IPS-18c (cell line): ENCODE results near the gene ENOX1.

Experiments
- H3K4me3 ChIP-seq: 2 replicates; pipeline ENCODE4 v1.7.0; 2013; ENCODE audit warnings: low read depth, mild to moderate bottlenecking, low read length, moderate library complexity; ENCODE audit not compliant: insufficient read depth
- H3K9me3 ChIP-seq: one replicate; pipeline ENCODE4 v1.6.1; 2013; ENCODE audit warnings: mild to moderate bottlenecking, low read length, moderate library complexity; ENCODE audit not compliant: control insufficient read depth, insufficient read depth

The ENOX1 gene

GRCh38 chr13:43720780-43721397 is 65.9 kb downstream of the ENOX1 start:
- H3K4me3 ChIP-seq, result no peak overlapping the region

GRCh38 chr13:43698758-43699157 is 88.0 kb downstream of the ENOX1 start:
- no peak overlapping the region for H3K4me3 ChIP-seq
- H3K9me3 ChIP-seq, result no peaks in the 10 kb centered on the region

More at GRCh38 chr13:43720780-43721397, 65.9 kb downstream of the ENOX1 start:
- no peaks in the 10 kb centered on the region for H3K9me3 ChIP-seq

GRCh38 chr13:43698009-43698408 is 88.8 kb downstream of the ENOX1 start:
- H3K9me3 ChIP-seq, result no peaks in the 10 kb centered on the region
- H3K4me3 ChIP-seq, result no peak overlapping the region

GRCh38 chr13:43697323-43697722 is 89.4 kb downstream of the ENOX1 start:
- no peaks in the 10 kb centered on the region for H3K9me3 ChIP-seq
- H3K4me3 ChIP-seq, result no peak overlapping the region

GRCh38 chr13:43694146-43694664 is 92.6 kb downstream of the ENOX1 start:
- Histone ChIP-seq H3K4me3 (no peak overlapping the region), H3K9me3 (no peaks in the 10 kb centered on the region)

- Histone ChIP-seq H3K9me3 (no peaks in the 10 kb centered on the region), H3K4me3 (no peak overlapping the region)
These were observed 93.1 kb downstream of the ENOX1 start for GRCh38 chr13:43693639-43694038.

- Histone ChIP-seq H3K4me3 (no peak overlapping the region), H3K9me3 (no peaks in the 10 kb centered on the region)
These were observed 98.4 kb downstream of the ENOX1 start for GRCh38 chr13:43688227-43688907.

GRCh38 chr13:43687038-43687437 is 99.7 kb downstream of the ENOX1 start:
- Histone ChIP-seq H3K4me3 (no peak overlapping the region), H3K9me3 (no peaks in the 10 kb centered on the region)

- Histone ChIP-seq H3K4me3 (no peak overlapping the region), H3K9me3 (no peaks in the 10 kb centered on the region)
These were observed 100.2 kb downstream of the ENOX1 start for GRCh38 chr13:43686557-43686956.

GRCh38 chr13:43684963-43685725 is 101.6 kb downstream of the ENOX1 start:
- H3K4me3 ChIP-seq, result no peak overlapping the region
- H3K9me3 ChIP-seq, result no peaks in the 10 kb centered on the region

GRCh38 chr13:43682701-43683100 is 104.1 kb downstream of the ENOX1 start:
- Histone ChIP-seq H3K4me3 (no peak overlapping the region), H3K9me3 (no peaks in the 10 kb centered on the region)

GRCh38 chr13:43676320-43676719 is 110.5 kb downstream of the ENOX1 start:
- no peak overlapping the region for H3K4me3 ChIP-seq
- H3K9me3 ChIP-seq, result no peaks in the 10 kb centered on the region

- Histone ChIP-seq H3K4me3 (no peak overlapping the region), H3K9me3 (no peaks in the 10 kb centered on the region)
These were observed 111.2 kb downstream of the ENOX1 start for GRCh38 chr13:43675577-43675976.

- no peaks in the 10 kb centered on the region for H3K9me3 ChIP-seq
These were observed 116.8 kb downstream of the ENOX1 start for GRCh38 chr13:43669964-43670363.

GRCh38 chr13:43669101-43669500 is 117.7 kb downstream of the ENOX1 start:
- no peak overlapping the region for H3K4me3 ChIP-seq
- H3K9me3 ChIP-seq, result no peaks in the 10 kb centered on the region

More at GRCh38 chr13:43669964-43670363, 116.8 kb downstream of the ENOX1 start:
- no peak overlapping the region for H3K4me3 ChIP-seq

- Histone ChIP-seq H3K4me3 (no peak overlapping the region), H3K9me3 (no peaks in the 10 kb centered on the region)
These were observed 120.4 kb downstream of the ENOX1 start for GRCh38 chr13:43666403-43666802.

- H3K9me3 ChIP-seq, result no peaks in the 10 kb centered on the region
- no peak overlapping the region for H3K4me3 ChIP-seq
These were observed 121.4 kb downstream of the ENOX1 start for GRCh38 chr13:43665388-43665787.

- Histone ChIP-seq H3K9me3 (no peaks in the 10 kb centered on the region), H3K4me3 (no peak overlapping the region)
These were observed 122.0 kb downstream of the ENOX1 start for GRCh38 chr13:43664700-43665191.
